ENCODE results near the gene MEI1.

MEI1 gene

DNA sequence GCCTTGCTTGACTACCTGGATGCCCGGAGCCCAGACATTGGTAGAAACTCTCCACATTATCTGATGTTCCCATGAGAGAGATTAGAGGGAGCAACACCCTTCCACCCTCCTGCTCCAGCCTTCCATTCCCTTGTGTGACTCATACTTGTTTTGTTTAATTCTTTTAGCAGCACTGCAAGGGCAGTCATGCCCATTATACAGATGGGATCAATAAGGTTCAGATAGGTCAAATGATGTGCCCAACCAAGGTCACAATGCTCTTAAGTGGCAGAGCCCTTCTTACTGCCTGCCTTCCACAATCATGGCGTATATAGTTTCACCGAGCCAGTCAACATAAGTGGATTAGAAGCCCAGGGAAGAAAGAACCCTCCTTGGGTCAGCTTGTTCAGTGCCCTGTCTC, 94.6 kb downstream of the MEI1 start:
- Histone ChIP-seq H3K4me2 (ENCODE audit: low read length) (no peak overlapping the region), H4K91ac (ENCODE audit: low read depth, low read length) (no peak overlapping the region), H3K27ac (ENCODE audit: low read depth, low read length) (no peak overlapping the region), H3K27me3 (ENCODE audit: insufficient read depth, low read length) (no peaks in the 10 kb centered on the region), H3K4me1 (ENCODE audit: control insufficient read depth in 1 of 2, insufficient read depth in 2 of 2, low read length in 2 of 2) (no peaks in the 10 kb centered on the region), H3K79me1 (ENCODE audit: low read length) (no peaks in the 10 kb centered on the region), H4K8ac (ENCODE audit: low read depth, low read length) (no peak overlapping the region), H3K9ac (ENCODE audit: low read length) (no peak overlapping the region), H3K18ac (ENCODE audit: low read length) (no peak overlapping the region), H2BK12ac (ENCODE audit: low read length) (no peak overlapping the region), H2BK120ac (ENCODE audit: insufficient read depth, low read length, poor library complexity) (no peak overlapping the region), H3K4ac (ENCODE audit: low read depth, low read length) (no peak overlapping the region), H3K14ac (ENCODE audit: low read length) (no peak overlapping the region), H4K12ac (ENCODE audit: low read depth, low read length) (no peak overlapping the region), H2AK5ac (ENCODE audit: low read length) (no peak overlapping the region), H3K23ac (ENCODE audit: low read length) (no peak overlapping the region), H2BK5ac (ENCODE audit: low read depth, low read length, poor library complexity) (no peak overlapping the region), H3K36me3 (ENCODE audit: control insufficient read depth in 1 of 2, insufficient read depth in 2 of 2, low read length in 2 of 2) (no peaks in the 10 kb centered on the region), H3K79me2 (ENCODE audit: control insufficient read depth, insufficient read depth, low read length, poor library complexity) (no peaks in the 10 kb centered on the region), H2AFZ (ENCODE audit: insufficient read depth, low read length, poor library complexity) (no peak overlapping the region), H3K9me3 (ENCODE audit: insufficient read depth, low read depth, low read length) (peaks cover 3% of the 10 kb centered on the region), H3K4me3 (ENCODE audit: low read depth, low read length) (no peak overlapping the region)
- no CpG with 5 or more reads among the region's 3 CpGs for WGBS (ENCODE audit: extremely low coverage, insufficient coverage, insufficient read length)
- DNase-seq: no peak

DNA sequence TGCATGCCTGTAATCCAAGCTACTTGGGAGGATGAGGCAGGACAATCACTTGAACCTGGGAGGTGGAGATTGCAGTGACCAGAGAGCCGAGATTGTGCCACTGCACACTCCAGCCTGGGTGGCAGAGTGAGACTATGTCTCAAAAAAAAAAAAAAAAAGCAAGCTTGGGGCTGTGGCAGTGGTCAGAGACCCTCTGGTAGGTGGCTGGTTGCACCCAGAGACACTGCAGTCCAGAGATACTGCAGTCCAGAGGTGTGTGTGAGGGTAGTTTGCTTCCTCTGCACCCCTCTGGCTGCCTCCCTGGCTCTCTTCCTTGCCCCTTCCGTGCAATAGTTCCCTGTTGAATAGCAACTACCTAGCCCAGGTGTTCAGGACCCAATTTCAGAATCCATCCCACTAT, 99.4 kb downstream of the MEI1 start:
- H3K79me2 ChIP-seq (ENCODE audit: control insufficient read depth, insufficient read depth, low read length, poor library complexity): peaks cover 1% of the 10 kb centered on the region
- no peak overlapping the region for H3K23ac ChIP-seq (ENCODE audit: low read length)
- H3K9me3 ChIP-seq (ENCODE audit: insufficient read depth, low read depth, low read length): peaks cover 3% of the 10 kb centered on the region
- no peak overlapping the region for H3K18ac ChIP-seq (ENCODE audit: low read length)
- H3K4ac ChIP-seq (ENCODE audit: low read depth, low read length): no peak overlapping the region
- no peak overlapping the region for H2AFZ ChIP-seq (ENCODE audit: insufficient read depth, low read length, poor library complexity)
- H2AK5ac ChIP-seq (ENCODE audit: low read length): no peak overlapping the region
- DNase-seq: no peak
- H3K4me3 ChIP-seq (ENCODE audit: low read depth, low read length): no peak overlapping the region
- no peak overlapping the region for H3K4me2 ChIP-seq (ENCODE audit: low read length)
- no peak overlapping the region for H4K8ac ChIP-seq (ENCODE audit: low read depth, low read length)
- H2BK5ac ChIP-seq (ENCODE audit: low read depth, low read length, poor library complexity): no peak overlapping the region
- H3K36me3 ChIP-seq (ENCODE audit: control insufficient read depth in 1 of 2, insufficient read depth in 2 of 2, low read length in 2 of 2): no peaks in the 10 kb centered on the region
- no peak overlapping the region for H3K14ac ChIP-seq (ENCODE audit: low read length)
- WGBS (ENCODE audit: extremely low coverage, insufficient coverage, insufficient read length): no CpG with 5 or more reads among the region's 2 CpGs
- H3K79me1 ChIP-seq (ENCODE audit: low read length): peaks cover 12% of the 10 kb centered on the region
- no peak overlapping the region for H2BK120ac ChIP-seq (ENCODE audit: insufficient read depth, low read length, poor library complexity)
- no peaks in the 10 kb centered on the region for H3K27me3 ChIP-seq (ENCODE audit: insufficient read depth, low read length)
- H3K9ac ChIP-seq (ENCODE audit: low read length): no peak overlapping the region
- no peak overlapping the region for H3K27ac ChIP-seq (ENCODE audit: low read depth, low read length)
- peaks cover 11 to 13% of the 10 kb centered on the region in 2 experiments for H3K4me1 ChIP-seq (ENCODE audit: control insufficient read depth in 1 of 2, insufficient read depth in 2 of 2, low read length in 2 of 2)
- H4K12ac ChIP-seq (ENCODE audit: low read depth, low read length): no peak overlapping the region
- no peak overlapping the region for H4K91ac ChIP-seq (ENCODE audit: low read depth, low read length)
- H2BK12ac ChIP-seq (ENCODE audit: low read length): no peak overlapping the region

DNA sequence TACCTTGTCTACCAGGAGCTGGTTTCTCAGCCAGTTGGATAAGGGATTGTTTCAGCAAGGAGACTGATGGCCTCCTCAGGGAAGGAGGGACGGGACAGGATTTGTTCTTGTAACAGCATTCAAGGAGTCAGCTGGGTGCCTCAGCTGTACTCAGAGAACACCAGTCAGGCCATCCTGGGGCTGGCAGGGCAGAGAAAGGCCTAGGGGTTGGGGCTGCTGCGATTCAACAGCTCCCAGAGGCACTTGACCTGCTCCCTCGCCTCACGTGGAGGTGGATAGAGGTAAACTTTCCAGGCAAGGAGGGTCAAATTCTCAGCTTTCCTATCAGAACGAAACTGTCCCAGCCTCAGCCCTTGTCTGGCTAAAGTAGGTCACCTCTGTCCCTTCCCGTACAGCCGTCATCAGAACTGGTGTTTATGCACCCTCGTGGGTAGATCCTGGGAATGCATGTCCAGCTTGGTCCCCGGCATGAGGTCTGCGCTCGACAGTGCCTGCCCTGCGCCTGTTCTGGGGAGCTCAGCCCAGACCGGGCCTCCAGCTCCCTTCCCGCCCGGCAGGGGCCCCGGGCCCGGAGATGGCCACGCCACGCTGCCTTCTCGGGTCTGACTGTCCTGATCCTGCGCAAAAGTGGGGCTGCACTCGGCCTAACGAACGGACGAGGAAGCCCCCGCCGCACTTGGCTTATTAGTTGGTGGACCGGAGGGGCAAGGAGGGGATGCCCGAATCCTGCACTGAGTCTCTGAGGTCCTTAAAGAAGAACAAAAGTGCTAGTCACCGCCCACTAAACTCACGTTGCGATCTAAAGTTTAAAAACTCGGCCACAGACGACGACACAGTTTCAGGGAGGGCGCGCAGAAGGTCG, 100.4 kb downstream of the MEI1 start:
- Histone ChIP-seq H3K9me3 (ENCODE audit: insufficient read depth, low read depth, low read length) (peaks cover 3% of the 10 kb centered on the region), H3K79me1 (ENCODE audit: low read length) (peaks cover 12% of the 10 kb centered on the region), H3K4me2 (ENCODE audit: low read length) (peak overlapping the region; percentile 98), H3K27ac (ENCODE audit: low read depth, low read length) (no peak overlapping the region), H3K4me3 (ENCODE audit: low read depth, low read length) (peak overlapping the region; percentile 69), H3K18ac (ENCODE audit: low read length) (peak overlapping the region; percentile 73), H2BK5ac (ENCODE audit: low read depth, low read length, poor library complexity) (peak overlapping the region; percentile 51), H4K8ac (ENCODE audit: low read depth, low read length) (peak overlapping the region; percentile 96), H3K14ac (ENCODE audit: low read length) (peak overlapping the region; percentile 80), H3K4ac (ENCODE audit: low read depth, low read length) (peak overlapping the region; percentile 49), H3K9ac (ENCODE audit: low read length) (peak overlapping the region; percentile 69), H4K12ac (ENCODE audit: low read depth, low read length) (peak overlapping the region; percentile 78), H2BK120ac (ENCODE audit: insufficient read depth, low read length, poor library complexity) (no peak overlapping the region), H3K79me2 (ENCODE audit: control insufficient read depth, insufficient read depth, low read length, poor library complexity) (peaks cover 1% of the 10 kb centered on the region), H3K23ac (ENCODE audit: low read length) (no peak overlapping the region), H3K27me3 (ENCODE audit: insufficient read depth, low read length) (no peaks in the 10 kb centered on the region), H2AK5ac (ENCODE audit: low read length) (peak overlapping the region; percentile 13), H2BK12ac (ENCODE audit: low read length) (peak overlapping the region; percentile 5), H3K4me1 (ENCODE audit: control insufficient read depth in 1 of 2, insufficient read depth in 2 of 2, low read length in 2 of 2) (peaks cover 11 to 13% of the 10 kb centered on the region in 2 experiments), H2AFZ (ENCODE audit: insufficient read depth, low read length, poor library complexity) (peak overlapping the region; percentile 76), H4K91ac (ENCODE audit: low read depth, low read length) (peak overlapping the region; percentile 87), H3K36me3 (ENCODE audit: control insufficient read depth in 1 of 2, insufficient read depth in 2 of 2, low read length in 2 of 2) (no peaks in the 10 kb centered on the region)
- DNase-seq: peak; percentile 7 to 21
- no CpG with 5 or more reads among the region's 38 CpGs for WGBS (ENCODE audit: extremely low coverage, insufficient coverage, insufficient read length)

DNA sequence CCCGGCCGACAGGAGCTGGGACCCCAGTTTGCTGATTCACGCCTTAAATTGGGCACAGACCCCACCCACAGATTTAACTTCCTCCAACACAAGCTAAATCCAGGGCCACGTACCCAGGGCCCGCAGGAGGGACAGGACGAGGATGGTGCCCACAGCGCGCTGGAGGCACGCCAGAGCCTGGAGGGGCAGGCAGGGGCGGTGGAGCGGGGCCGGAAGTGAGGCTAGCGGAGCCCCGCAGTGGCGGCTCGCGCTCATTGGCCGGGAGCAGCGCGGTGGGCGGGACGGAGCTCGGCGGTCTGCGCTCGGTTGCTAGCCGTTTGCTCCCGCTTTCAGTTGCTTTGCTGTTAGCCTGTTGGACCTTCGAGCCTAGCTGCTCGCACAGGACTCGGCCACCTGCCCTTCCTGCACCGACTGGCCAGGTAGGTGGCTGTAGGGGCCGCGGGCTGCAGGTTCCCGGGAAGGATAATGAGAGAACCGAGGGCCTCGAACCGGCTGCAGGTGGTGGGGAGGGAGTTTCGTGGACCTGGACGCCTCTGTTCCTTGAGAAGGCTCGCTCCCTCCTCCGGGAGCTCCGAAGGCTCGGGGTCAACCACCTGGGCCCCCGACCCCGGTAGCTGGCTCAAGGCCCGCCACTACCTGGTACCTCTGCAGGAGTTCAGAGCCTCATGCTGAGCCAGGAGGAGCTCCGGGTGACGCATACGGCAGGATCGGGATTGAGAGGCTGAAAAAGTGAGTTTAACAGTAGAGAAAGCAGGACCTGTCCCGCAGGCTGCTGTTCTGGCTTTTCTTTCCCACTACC, 101.2 kb downstream of the MEI1 start, which contains the start of gene CCDC134:
Gene CCDC134, plus strand, starts transcription at position 332 of the 799 bp plus-strand sequence. CDS start 8,212 bp downstream, outside the sequence.
- Histone ChIP-seq H2BK120ac (ENCODE audit: insufficient read depth, low read length, poor library complexity) (no peak within 1 kb of the TSS), H3K9ac (ENCODE audit: low read length) (peak within 1 kb of the TSS; percentile 85), H4K91ac (ENCODE audit: low read depth, low read length) (peak within 1 kb of the TSS; percentile 87), H2AFZ (ENCODE audit: insufficient read depth, low read length, poor library complexity) (peak within 1 kb of the TSS; percentile 76), H3K4ac (ENCODE audit: low read depth, low read length) (peak within 1 kb of the TSS; percentile 49), H3K14ac (ENCODE audit: low read length) (peak within 1 kb of the TSS; percentile 84), H3K23ac (ENCODE audit: low read length) (no peak within 1 kb of the TSS), H2BK12ac (ENCODE audit: low read length) (peak within 1 kb of the TSS; percentile 5), H3K27ac (ENCODE audit: low read depth, low read length) (peak within 1 kb of the TSS; percentile 16), H3K4me2 (ENCODE audit: low read length) (peak within 1 kb of the TSS; percentile 98), H4K12ac (ENCODE audit: low read depth, low read length) (peak within 1 kb of the TSS; percentile 78), H4K8ac (ENCODE audit: low read depth, low read length) (peak within 1 kb of the TSS; percentile 96), H3K4me1 (ENCODE audit: control insufficient read depth in 1 of 2, insufficient read depth in 2 of 2, low read length in 2 of 2) (peaks cover 11 to 13% of the 10 kb centered on the region in 2 experiments), H3K79me2 (ENCODE audit: control insufficient read depth, insufficient read depth, low read length, poor library complexity) (peaks cover 1% of the 10 kb centered on the region), H3K9me3 (ENCODE audit: insufficient read depth, low read depth, low read length) (peaks cover 2% of the 10 kb centered on the region), H3K36me3 (ENCODE audit: control insufficient read depth in 1 of 2, insufficient read depth in 2 of 2, low read length in 2 of 2) (no peaks in the 10 kb centered on the region), H3K4me3 (ENCODE audit: low read depth, low read length) (peak within 1 kb of the TSS; percentile 88), H3K79me1 (ENCODE audit: low read length) (peaks cover 12% of the 10 kb centered on the region), H2BK5ac (ENCODE audit: low read depth, low read length, poor library complexity) (peak within 1 kb of the TSS; percentile 51), H2AK5ac (ENCODE audit: low read length) (peak within 1 kb of the TSS; percentile 13), H3K18ac (ENCODE audit: low read length) (peak within 1 kb of the TSS; percentile 73), H3K27me3 (ENCODE audit: insufficient read depth, low read length) (no peaks in the 10 kb centered on the region)
- DNase-seq: peak; percentile 90
- WGBS (ENCODE audit: extremely low coverage, insufficient coverage, insufficient read length): no CpG with 5 or more reads among the region's 52 CpGs
